GM18868 (cell line): ENCODE results near the gene PAPPA.

Source experiments
- ATAC-seq: cut with Tn5 transposase; IDR thresholded peaks from one replicate; pipeline ENCODE4 v1.9.1; 2021; ENCODE audit warnings: mild to moderate bottlenecking, moderate library complexity; ENCODE audit not compliant: unreplicated experiment

The PAPPA gene

DNA sequence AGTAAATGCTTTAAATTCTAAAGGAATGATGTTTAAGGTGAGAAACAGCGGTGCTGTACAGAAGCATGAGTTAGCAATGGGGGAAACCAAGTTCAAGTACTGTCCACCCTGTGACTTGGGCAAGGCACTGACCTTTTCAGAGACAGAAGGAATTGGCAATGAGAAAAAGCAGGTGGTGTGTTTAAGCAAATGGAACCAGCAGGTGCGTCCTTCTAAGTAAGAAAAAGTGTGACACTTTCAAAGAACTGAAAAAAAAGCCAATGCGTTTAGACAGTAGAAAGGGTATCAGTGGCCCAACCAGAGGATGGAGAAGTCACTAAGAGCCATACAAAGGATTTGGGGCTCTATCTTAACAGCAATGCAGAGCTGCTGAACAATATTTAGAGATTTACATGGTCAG lies 250.6 kb downstream of the PAPPA start:
- no peak for ATAC-seq

DNA sequence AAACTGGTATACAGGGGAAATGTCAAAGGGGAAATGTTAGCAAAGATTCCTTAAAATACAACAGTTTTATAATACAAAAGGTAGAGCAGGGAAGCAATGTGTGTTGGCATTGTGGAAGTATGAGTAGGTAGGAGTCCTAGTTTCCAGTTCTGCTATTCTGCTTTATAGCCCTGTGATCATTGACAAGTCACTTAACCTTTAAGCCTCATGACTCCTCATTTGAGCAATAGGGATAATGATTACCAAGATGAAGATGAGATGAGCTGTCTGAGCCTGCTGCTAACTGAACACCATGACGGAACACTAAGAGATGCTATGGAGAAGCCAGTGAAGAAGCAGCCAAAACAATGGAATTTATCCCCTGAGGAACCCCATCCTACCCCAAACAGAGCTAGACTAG lies 251.7 kb downstream of the PAPPA start:
- ATAC-seq = no peak

- no peak for ATAC-seq
These were observed 252.9 kb downstream of the PAPPA start for GRCh38 chr9:116406469-116406868.

DNA sequence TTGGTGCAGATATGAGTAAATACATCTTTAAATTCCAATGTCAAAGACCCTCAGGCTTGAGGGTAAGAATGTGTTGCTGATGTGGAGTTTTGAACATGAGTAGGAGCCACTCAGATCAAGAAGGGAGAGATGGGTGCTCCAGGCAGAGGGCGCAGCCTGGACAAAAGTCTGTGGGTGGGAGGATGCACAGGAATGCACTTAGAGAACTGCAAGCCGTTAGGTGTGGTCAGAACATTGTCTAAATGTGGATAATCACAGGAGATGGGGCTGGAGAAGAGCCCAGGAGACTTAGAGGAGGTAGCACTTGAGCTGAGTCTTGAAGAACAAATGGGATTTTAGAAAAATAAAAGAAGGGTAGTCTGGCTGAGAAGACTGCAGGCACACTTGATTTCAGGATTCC lies 255.5 kb downstream of the PAPPA start:
- ATAC-seq = no peak

GRCh38 chr9:116409638-116410037 lies 256.0 kb downstream of the PAPPA start:
- no peak for ATAC-seq

DNA sequence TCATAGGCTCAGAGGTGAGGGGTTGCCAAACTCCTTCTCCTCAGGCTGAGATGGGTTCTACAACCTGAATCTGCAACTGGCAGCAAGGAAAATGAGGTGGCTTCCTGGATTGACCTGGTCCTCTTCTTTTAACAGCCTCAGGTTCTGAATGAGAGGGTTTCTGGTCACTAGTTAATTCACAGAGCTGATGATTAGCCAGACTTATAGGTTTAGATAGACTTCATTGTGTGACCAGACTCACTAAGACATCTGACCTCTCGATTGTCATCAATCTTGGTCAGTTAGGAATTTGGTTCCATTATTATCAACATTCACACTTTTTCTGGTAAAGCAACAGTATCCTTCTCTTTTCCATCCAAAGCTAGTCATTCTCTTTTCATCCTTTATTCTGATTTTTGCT lies 257.9 kb downstream of the PAPPA start:
- no peak for ATAC-seq

DNA sequence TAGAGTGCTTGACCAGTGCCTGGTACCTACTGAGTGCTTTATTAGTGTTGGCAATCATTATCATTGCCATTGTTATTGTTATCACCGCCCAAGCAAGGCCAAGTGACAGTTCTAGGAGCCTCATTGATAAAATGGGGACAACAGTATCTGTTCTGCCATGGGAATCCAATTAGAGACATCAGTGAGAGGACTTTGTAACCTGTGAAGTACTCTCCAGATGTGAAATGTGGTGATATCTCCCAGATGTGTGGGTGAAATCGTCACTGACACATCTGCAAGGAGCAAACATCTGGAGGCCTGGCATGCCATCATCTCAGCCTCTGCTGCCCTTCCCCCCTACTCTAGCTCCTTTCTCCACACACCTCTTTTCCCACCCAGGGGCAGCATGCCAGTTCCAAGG lies 260.8 kb downstream of the PAPPA start:
- ATAC-seq = no peak

DNA sequence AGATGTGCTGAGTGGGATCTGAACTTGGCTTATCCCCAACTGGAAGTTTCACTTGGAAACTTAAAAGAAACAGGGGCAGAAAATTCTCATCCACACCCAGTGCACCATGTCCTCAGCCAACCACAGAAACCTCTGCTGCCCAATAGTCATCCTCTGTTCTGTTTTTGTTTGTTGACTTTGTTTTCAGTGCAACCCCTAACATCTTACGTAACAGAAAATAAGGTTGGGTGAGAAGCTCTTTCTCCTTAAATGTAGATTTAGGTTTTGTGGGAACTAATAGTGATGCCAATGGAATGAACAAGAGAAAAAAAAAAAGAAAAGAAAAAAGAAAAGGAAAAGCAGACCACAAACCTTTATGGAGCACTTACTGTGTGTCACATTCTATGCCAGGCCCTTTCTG lies 262.8 kb downstream of the PAPPA start:
- ATAC-seq = no peak

GRCh38 chr9:116417464-116417863 lies 263.9 kb downstream of the PAPPA start:
- no peak for ATAC-seq

DNA sequence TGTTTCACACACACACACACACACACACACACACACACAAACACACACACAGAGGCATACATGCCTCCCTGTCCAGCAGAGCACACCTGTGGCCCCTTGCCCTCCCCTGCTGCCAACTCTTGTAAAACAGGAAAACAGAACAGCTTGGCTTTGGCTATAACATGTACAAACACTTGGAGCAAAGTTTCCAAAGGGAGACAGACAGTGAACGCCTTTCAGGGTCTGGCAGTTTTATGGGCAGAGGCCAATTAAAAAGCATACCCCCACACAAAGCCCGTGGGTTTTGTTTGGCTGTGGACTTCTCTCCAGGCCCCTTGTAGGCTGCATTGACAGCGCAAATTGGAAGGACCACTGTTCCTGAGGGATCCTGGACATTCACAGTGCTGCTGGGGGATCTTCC lies 265.6 kb downstream of the PAPPA start:
- no peak for ATAC-seq

GRCh38 chr9:116420993-116421538 lies 267.5 kb downstream of the PAPPA start:
- no peak for ATAC-seq

DNA sequence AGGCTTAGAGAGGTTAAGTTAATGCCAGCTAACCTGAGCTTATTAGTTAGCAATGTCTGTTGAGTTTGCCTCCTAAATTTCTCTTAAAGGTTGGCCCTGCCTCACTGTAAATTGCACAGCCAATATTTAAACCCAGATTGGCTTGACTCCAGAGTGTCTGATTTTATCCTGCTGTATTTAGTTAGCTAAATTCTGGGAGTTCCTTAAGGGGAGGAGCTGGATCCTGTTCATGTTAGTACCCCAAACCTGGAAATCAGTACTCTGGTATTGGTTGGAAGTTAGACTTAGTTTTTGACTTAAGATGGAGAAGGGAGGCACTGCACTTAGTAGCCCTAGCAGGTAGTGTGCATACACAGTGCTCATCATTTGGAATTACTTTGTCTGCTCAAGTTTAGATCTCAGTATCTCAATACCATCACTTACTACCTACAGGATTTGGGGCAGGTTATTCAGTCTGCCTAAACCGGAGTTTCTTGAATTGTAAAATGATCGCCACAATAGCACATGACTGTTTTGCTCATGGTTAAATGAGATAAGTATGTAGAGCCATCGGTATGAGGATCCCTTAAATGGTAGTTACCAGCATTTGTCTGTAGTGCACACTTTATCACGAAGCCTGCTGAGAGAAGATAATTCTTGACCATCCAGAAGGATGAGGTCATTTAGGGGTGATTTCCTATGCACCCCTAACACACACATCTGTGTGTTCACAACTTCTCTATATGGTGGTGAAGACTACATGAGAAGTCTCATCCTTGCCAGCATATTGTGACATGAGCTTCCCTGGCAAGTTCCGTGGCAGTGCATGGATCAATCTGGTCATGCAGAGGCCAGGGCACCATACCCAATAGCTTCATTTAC lies 268.8 kb downstream of the PAPPA start:
- ATAC-seq = no peak

DNA sequence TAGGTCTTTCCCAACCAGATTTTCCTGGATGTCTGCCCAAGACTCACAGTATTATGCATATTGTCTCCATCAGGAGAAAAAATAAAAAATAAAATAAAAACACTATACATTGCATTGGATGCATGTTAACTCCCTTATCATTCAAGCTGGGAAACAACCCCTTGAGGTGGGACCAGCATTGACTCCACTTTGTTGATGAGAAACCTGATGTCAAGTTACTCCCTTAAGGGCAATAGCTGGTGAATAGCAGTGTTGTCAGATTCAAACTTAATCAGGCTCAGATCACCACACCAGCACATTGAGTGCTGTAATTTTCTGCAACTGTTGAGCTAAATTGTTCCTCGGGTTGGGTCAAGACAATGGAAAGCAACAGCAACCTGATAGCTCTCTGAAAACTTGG lies 269.6 kb downstream of the PAPPA start:
- ATAC-seq = no peak

DNA sequence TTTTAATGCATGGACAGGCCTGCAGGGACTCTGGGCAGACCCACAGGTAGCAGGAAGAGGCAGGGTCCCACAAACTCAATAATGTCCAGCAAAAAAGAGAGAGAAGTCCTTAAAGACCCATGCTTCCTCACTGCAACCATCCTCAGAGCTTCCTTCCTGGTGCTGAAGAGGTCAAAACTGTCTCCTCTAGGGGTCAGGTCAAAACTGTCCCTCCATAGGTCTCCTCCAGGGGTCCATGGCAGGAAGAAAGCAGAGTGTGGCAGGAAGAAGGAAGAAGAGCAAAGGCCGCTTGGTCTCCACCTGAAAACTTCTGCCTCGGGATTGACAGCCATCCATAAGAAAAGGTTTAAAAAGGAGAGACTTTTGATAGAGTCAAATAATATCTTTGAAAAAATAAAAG lies 271.7 kb downstream of the PAPPA start:
- no peak for ATAC-seq

DNA sequence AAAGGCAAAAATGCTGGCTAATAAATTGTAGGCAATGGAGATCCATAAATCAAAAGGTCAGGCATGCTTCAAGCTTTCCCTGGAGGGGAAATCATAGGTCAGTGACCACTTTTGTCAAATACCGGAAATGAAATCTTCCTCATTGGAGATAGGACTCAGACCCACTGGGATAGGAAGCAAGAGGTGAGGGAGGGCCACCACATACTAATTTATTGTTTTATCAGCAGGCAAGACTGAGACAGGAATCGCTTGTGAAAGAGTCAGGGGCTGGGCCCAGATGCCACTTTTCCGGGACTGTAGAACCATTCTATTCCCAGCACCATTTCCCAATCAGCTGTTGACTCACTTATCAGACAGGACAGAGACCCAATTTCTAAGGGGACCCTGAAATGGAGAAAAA lies 277.3 kb downstream of the PAPPA start:
- ATAC-seq = no peak

DNA sequence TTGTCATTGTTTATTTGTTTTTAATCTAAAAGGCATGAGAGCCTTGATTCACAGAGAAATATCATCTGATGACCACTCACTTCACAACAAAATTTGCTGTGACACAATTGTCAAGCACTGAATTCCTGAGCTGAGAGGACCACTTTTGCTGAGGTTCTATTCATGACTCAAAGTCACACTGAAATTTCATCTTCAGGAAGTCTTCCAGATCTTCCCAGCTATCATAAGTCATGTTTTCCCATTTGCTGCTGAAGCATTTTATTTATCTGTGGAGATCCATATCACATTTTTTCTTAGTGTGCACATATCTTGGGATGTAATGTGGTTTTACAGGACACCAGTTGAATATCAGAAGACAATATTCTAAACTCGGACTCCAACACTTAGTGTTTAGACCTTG lies 278.5 kb downstream of the PAPPA start:
- ATAC-seq = no peak

DNA sequence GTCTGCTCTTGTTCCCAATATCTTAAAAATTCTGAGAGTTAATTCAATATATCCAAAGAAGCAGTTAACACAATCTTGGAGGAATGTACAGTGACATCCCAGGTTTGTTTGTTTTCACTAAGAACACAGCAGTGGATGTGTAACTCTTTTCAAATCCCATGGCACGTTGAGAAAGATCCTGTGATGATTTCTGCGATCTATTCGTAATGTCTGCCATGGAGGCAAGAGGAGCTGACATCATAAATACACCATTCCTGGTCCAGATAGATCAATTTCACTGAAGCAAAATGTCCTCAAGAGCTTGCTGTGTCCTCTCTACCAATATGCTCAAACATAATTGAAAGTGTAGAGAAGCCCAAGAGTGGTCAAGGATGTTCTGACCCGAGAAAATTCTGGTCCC lies 280.7 kb downstream of the PAPPA start:
- no peak for ATAC-seq

DNA sequence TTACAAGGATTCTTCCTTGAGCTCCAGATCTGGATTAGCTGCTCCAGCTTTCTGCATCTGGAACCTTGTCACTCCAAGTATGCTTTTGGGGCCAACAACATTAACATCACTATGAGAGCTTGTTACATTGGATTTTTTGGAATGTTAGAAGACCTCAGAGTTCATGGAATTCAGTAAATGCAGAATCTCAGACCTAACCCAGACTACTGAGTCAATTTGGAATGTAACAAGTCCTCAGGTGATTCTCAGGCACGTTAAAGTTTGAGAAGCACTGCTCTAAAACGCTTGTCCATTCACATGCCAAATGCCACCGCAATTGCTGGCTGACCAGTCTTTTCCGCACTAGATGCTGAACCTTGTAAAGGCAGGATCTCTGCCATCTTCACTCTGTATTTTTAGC lies 282.1 kb downstream of the PAPPA start:
- no peak for ATAC-seq

GRCh38 chr9:116436121-116436520 lies 282.5 kb downstream of the PAPPA start:
- ATAC-seq = no peak

- no peak for ATAC-seq
These were observed 284.1 kb downstream of the PAPPA start for GRCh38 chr9:116437411-116438370.

- ATAC-seq = no peak
These were observed 288.9 kb downstream of the PAPPA start for GRCh38 chr9:116442528-116442927.

GRCh38 chr9:116447934-116448333 lies 294.3 kb downstream of the PAPPA start:
- ATAC-seq = no peak
